Measurements from ENCODE around the gene MYO15A.
"Not testable (repeated sequence)": the region's sequence is repeated elsewhere in the genome, so short reads cannot be mapped to it uniquely, and the experiment has no call there.

Gene MYO15A

DNA sequence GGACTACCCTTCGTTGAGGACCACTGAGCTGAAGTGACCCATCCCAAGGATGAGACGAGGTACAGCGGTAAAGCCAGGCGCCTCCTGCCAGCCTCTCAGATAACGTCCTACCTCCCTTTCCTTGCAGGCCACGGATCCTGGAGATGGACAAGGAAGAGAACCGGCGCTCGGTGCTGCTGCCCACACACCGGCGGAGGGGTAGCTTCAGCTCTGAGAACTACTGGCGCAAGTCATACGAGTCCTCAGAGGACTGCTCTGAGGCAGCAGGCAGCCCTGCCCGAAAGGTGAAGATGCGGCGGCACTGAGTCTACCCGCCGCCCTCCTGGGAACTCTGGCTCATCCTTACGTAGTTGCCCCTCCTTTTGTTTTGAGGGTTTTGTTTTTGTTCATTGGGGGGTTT lies 99.5 kb downstream of the MYO15A start:
- no peak for DNase-seq

- DNase-seq = no peak
Observed at GRCh38 chr17:18213666-18214270, 105.2 kb downstream of the MYO15A start.

- not testable (repeated sequence) for DNase-seq
Observed at GRCh38 chr17:18216906-18217305, 108.3 kb downstream of the MYO15A start.

GRCh38 chr17:18217412-18218015 lies 109.0 kb downstream of the MYO15A start:
- DNase-seq = peak in 40 of 51 donors; percentile 7 to 85 (median 60)

DNA sequence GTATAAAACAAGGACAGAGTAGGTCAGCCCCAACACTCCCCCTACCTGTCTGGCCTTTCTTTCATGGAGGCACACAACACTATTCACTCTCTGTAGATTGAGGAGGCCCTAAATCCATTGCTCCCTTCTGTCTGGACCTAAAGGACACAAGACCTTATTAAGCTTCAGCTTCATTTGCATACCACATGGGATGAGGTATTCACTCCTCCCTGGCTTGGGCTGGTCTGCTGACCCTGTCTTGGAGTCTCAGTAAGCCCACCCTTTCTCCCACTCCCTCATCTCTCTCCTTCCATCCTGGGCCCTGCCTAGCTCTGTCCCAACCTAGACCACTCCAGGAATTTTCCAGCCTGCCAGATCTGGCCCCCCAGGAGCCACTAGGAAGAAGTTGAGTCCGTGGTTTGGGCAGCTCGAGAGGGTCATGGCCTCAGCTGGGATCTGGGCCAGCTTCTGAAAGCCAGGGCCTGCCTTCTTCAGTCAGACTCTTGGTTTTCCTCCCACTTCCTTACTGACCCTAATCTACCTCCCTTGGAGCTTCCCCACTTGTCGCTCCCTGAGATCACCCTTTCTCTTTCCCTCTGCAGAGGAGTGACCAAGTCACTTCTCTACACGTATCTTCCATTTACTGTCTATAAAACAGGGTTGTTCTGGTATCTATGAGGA lies 110.3 kb downstream of the MYO15A start:
- DNase-seq = no peak

- no peak for DNase-seq
Observed at GRCh38 chr17:18224053-18224386, 115.5 kb downstream of the MYO15A start.

GRCh38 chr17:18224387-18225120 lies 116.0 kb downstream of the MYO15A start:
- DNase-seq = no peak

DNA sequence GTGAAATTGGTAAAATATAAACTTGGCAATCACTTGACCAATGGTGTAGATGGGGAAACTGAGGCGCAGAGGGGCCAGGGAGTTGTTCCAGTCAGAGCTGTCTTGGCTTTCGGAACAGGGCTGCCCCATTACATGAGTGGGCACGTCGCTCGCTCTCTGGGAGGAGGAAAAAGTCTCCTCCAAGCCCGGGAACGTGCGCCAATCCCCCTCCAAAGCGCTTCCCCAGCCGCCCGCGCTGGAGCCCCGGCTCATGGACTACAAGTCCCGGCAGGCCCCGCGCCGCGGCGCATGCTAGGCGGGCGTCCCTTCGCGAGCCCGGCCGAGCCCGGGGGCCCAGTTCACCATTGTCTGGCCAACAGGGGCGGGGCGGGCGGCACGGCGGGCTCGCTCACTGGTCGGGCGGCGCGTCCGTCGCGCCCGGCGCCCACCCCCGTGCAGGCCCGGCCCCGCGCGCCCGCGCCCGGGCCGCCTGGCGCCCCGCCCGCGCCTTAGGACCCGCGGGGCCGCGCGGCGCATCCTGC lies 116.6 kb downstream of the MYO15A start, which contains the start of gene LLGL1:
Gene LLGL1 (plus strand): TSS at position 515 of the 521 bp plus-strand sequence. CDS start 48 bp downstream, outside the sequence.
- DNase-seq = peak; percentile 24 to 99 (median 91)

- DNase-seq = peak in 15 of 51 donors; percentile 43 to 75 (median 64)
Observed at GRCh38 chr17:18225642-18226283, 117.2 kb downstream of the MYO15A start.

- DNase-seq = peak in 1 of 51 donors; percentile 59
Observed at GRCh38 chr17:18226284-18226945, 117.9 kb downstream of the MYO15A start.

- DNase-seq = no peak
Observed at GRCh38 chr17:18227635-18228034, 119.1 kb downstream of the MYO15A start.

- peak in 2 of 51 donors; percentile 15 to 25 for DNase-seq
Observed at GRCh38 chr17:18228176-18228682, 119.7 kb downstream of the MYO15A start.

- DNase-seq = no peak
Observed at GRCh38 chr17:18229254-18229653, 120.7 kb downstream of the MYO15A start.
